H9 (cell line): ENCODE results near the gene GALNT17. TPM values are rescaled to one million over a fixed set of nuclear protein-coding genes. Genes with fewer than 3 reads are reported as not detected.

ENCODE experiments used
- DNase-seq: peaks from one replicate; pipeline ENCODE4 v3.0.0-alpha.2; 2017
- H2AFZ ChIP-seq: one replicate; pipeline ENCODE4 v1.6.1; 2013; ENCODE audit warnings: mild to moderate bottlenecking, low read length, control low read depth, moderate library complexity
- H2AK5ac ChIP-seq: 2 replicates; pipeline ENCODE4 v1.6.1; 2013; ENCODE audit warnings: low read length, control low read depth, mixed read lengths; ENCODE audit not compliant: insufficient read length
- H2BK120ac ChIP-seq: one replicate; pipeline ENCODE4 v1.6.1; 2013; ENCODE audit warnings: low read depth, mild to moderate bottlenecking, low read length, control low read depth, inconsistent platforms; ENCODE audit not compliant: poor library complexity, severe bottlenecking
- H2BK12ac ChIP-seq: 2 replicates; pipeline ENCODE4 v1.6.1; 2013; ENCODE audit warnings: low read length, control low read depth, mixed read lengths, low read depth; ENCODE audit not compliant: insufficient read length
- H2BK15ac ChIP-seq: 2 replicates; pipeline ENCODE4 v1.6.1; 2013; ENCODE audit warnings: low read depth, low read length, control low read depth
- H2BK20ac ChIP-seq: one replicate; pipeline ENCODE4 v1.6.1; 2013; ENCODE audit warnings: low read depth, mild to moderate bottlenecking, low read length, control low read depth, inconsistent platforms; ENCODE audit not compliant: poor library complexity, severe bottlenecking
- H2BK5ac ChIP-seq: 2 replicates; pipeline ENCODE4 v1.6.1; 2013; ENCODE audit warnings: low read length, control low read depth, mixed read lengths; ENCODE audit not compliant: insufficient read length
- H3K14ac ChIP-seq: 2 replicates; pipeline ENCODE4 v1.6.1; 2013; ENCODE audit warnings: low read length, control low read depth; ENCODE audit not compliant: insufficient read depth
- H3K18ac ChIP-seq: 2 replicates; pipeline ENCODE4 v1.6.1; 2013; ENCODE audit warnings: low read depth, mild to moderate bottlenecking, mixed read lengths, low read length, control low read depth; ENCODE audit not compliant: insufficient read length
- H3K23ac ChIP-seq: 2 replicates; pipeline ENCODE4 v1.6.1; 2013; ENCODE audit warnings: low read length, control low read depth, mixed read lengths, low read depth; ENCODE audit not compliant: insufficient read length
- H3K23me2 ChIP-seq: 2 replicates; pipeline ENCODE4 v1.6.1; 2013; ENCODE audit warnings: low read depth, mild to moderate bottlenecking, mixed read lengths, low read length, control low read depth; ENCODE audit not compliant: insufficient read length, poor library complexity, severe bottlenecking
- H3K27ac ChIP-seq: 2 replicates; pipeline ENCODE4 v1.5.1; 2013; ENCODE audit warnings: low read length, control low read depth, mixed read lengths, low read depth; ENCODE audit not compliant: insufficient read length
- H3K27me3 ChIP-seq: 2 replicates; pipeline ENCODE4 v1.6.1; 2013; ENCODE audit warnings: low read length, control low read depth, inconsistent platforms; ENCODE audit not compliant: insufficient read depth
- H3K4ac ChIP-seq: 2 replicates; pipeline ENCODE4 v1.6.1; 2013; ENCODE audit warnings: low read depth, mild to moderate bottlenecking, control low read depth, inconsistent platforms, low read length, moderate library complexity
- H3K4me1 ChIP-seq: 2 replicates; pipeline ENCODE4 v1.6.1; 2013; ENCODE audit warnings: low read length, control low read depth, inconsistent platforms; ENCODE audit not compliant: insufficient read depth
- H3K4me2 ChIP-seq: 2 replicates; pipeline ENCODE4 v1.6.1; 2013; ENCODE audit warnings: low read length, control low read depth, mixed read lengths; ENCODE audit not compliant: insufficient read length, insufficient read depth
- H3K56ac ChIP-seq: 2 replicates; pipeline ENCODE4 v1.6.1; 2013; ENCODE audit warnings: low read depth, mild to moderate bottlenecking, mixed read lengths, low read length, control low read depth; ENCODE audit not compliant: insufficient read length
- H3K79me1 ChIP-seq: 2 replicates; pipeline ENCODE4 v1.6.1; 2013; ENCODE audit warnings: low read depth, mild to moderate bottlenecking, moderate library complexity, low read length, control low read depth, inconsistent platforms; ENCODE audit not compliant: insufficient read depth, poor library complexity, severe bottlenecking
- H3K79me2 ChIP-seq: 2 replicates; pipeline ENCODE4 v1.6.1; 2013; ENCODE audit warnings: low read length, control low read depth, inconsistent platforms; ENCODE audit not compliant: insufficient read depth
- H3K9ac ChIP-seq: 2 replicates; pipeline ENCODE4 v1.6.1; 2013; ENCODE audit warnings: low read length, control low read depth, mixed read lengths; ENCODE audit not compliant: insufficient read length; ENCODE audit errors: extremely low read depth
- H3K9me3 ChIP-seq: one replicate; pipeline ENCODE4 v1.6.1; 2013; ENCODE audit warnings: low read depth, low read length, inconsistent platforms; ENCODE audit not compliant: control insufficient read depth
- H3T11ph ChIP-seq: one replicate; pipeline ENCODE4 v1.6.1; 2013; ENCODE audit warnings: mild to moderate bottlenecking, low read length, control low read depth, inconsistent platforms
- H4K20me1 ChIP-seq: one replicate; pipeline ENCODE4 v1.6.1; 2013; ENCODE audit not compliant: control insufficient read depth, insufficient read length, insufficient read depth
- H4K5ac ChIP-seq: 2 replicates; pipeline ENCODE4 v1.6.1; 2013; ENCODE audit warnings: low read depth, mild to moderate bottlenecking, mixed read lengths, low read length, control low read depth; ENCODE audit not compliant: insufficient read length
- H4K8ac ChIP-seq: replicated peaks from 2 replicates; pipeline ENCODE4 v1.6.1; 2013; ENCODE audit warnings: low read length, control low read depth, mixed read lengths, low read depth; ENCODE audit not compliant: insufficient read length
- H4K91ac ChIP-seq: 2 replicates; pipeline ENCODE4 v1.6.1; 2013; ENCODE audit warnings: low read depth, mild to moderate bottlenecking, moderate library complexity, mixed read lengths, low read length, control low read depth; ENCODE audit not compliant: insufficient read length
- H3K27ac Mint-ChIP-seq, 3 experiments: 2 replicates in 2 of 3; 3 replicates in 1 of 3; pipeline ENCODE4 v1.8.0; 2020 to 2021; ENCODE audit warnings: mixed read lengths in 3 of 3, mild to moderate bottlenecking in 1 of 3, moderate library complexity in 1 of 3
- H3K27me3 Mint-ChIP-seq: 2 replicates; pipeline ENCODE4 v1.8.0; 2021; ENCODE audit warnings: low read depth, mild to moderate bottlenecking, moderate library complexity, mixed read lengths
- H3K36me3 Mint-ChIP-seq, 3 experiments: 2 replicates in 2 of 3; 3 replicates in 1 of 3; pipeline ENCODE4 v1.8.0; 2020 to 2021; ENCODE audit warnings: low read depth in 3 of 3, mixed read lengths in 3 of 3; ENCODE audit not compliant: insufficient read depth in 1 of 3
- H3K4me1 Mint-ChIP-seq, 2 experiments: 2 replicates each; pipeline ENCODE4 v1.8.0; 2020; ENCODE audit warnings: mixed read lengths in 2 of 2
- H3K4me3 Mint-ChIP-seq, 2 experiments: 2 replicates in 1 of 2; 3 replicates in 1 of 2; pipeline ENCODE4 v1.8.0; 2020 to 2021; ENCODE audit warnings: mild to moderate bottlenecking in 2 of 2, mixed read lengths in 2 of 2, moderate library complexity in 1 of 2
- H3K9me3 Mint-ChIP-seq, 2 experiments: 2 replicates in 1 of 2; 3 replicates in 1 of 2; pipeline ENCODE4 v1.8.0; 2020; ENCODE audit warnings: mild to moderate bottlenecking in 2 of 2, mixed read lengths in 2 of 2, moderate library complexity in 1 of 2
- WGBS: extraction: QIAGEN DNeasy Blood & Tissue Kit; methylation state at CpG from one replicate; pipeline ENCODE4 v1.1.7; 2013; ENCODE audit warnings: missing lambda C conversion rate, low lambda C conversion rate, mixed read lengths; ENCODE audit not compliant: insufficient read length; ENCODE audit errors: extremely low coverage; 5-methylcytosine and 5-hydroxymethylcytosine counted together
- total RNA-seq: library from RNA; stranded (reverse); gene quantifications from 2 replicates; pipeline ENCODE4 v1.2.1, GENCODE V29; 2021
- TF ChIP-seq, protein P1 (sequence below): fragments of 200-600 bp; sonication (generic); conservative IDR thresholded peaks from 3 replicates; pipeline ENCODE4 v1.8.0; 2021; ENCODE audit warnings: antibody characterized with exemption, mild to moderate bottlenecking

Gene GALNT17
- total RNA-seq, 1 experiment from 2014 or later = 43.2 TPM

DNA sequence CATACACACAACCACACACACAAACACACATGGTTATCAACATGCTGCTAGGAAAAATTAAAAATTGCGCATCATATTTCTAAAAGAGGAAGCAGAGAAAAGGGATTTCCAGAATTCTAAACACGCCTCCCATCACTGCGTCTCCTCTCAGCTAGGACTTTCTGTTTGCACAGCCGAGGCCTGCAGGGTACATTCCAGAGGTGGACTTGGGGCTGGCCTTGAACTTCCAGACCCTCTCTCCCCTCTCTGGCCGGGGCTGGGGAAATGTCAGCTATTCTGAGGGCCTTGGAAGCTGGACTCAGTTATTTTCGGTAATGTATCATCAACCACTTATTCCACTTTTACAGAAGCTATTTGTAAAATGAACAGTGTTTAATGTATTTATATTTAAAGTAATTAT lies 168.7 kb downstream of the GALNT17 start:
- Histone ChIP-seq H3K23me2 (no peaks in the 10 kb centered on the region), H3K27me3 (no peaks in the 10 kb centered on the region), H2AK5ac (no peak overlapping the region), H3K18ac (no peak overlapping the region), H2BK20ac (no peak overlapping the region), H3K56ac (no peak overlapping the region), H4K91ac (no peak overlapping the region), H3T11ph (no peak overlapping the region), H3K14ac (no peak overlapping the region), H3K4ac (no peak overlapping the region), H3K4me1 (no peaks in the 10 kb centered on the region), H4K20me1 (no peaks in the 10 kb centered on the region), H2BK12ac (no peak overlapping the region), H2BK5ac (no peak overlapping the region), H4K5ac (no peak overlapping the region), H3K9me3 (no peaks in the 10 kb centered on the region), H3K4me2 (no peak overlapping the region), H4K8ac (no peak overlapping the region), H2AFZ (no peak overlapping the region), H3K9ac (no peak overlapping the region), H3K79me1 (peaks cover 14% of the 10 kb centered on the region), H3K79me2 (peaks cover 2% of the 10 kb centered on the region; the same call in 1 of the 2 replicates), H2BK15ac (no peak overlapping the region), H3K27ac (no peak overlapping the region), H2BK120ac (no peak overlapping the region), H3K23ac (no peak overlapping the region)
- Mint-ChIP-seq H3K9me3 (no peaks in the 10 kb centered on the region), H3K27ac (peak overlapping the region in 1 of 3 experiments; percentile 91; a peak in 1 of 7 replicates), H3K36me3 (peaks cover 0 to under 1% (median 0%) of the 10 kb centered on the region in 3 experiments; a peak in 2 of 7 replicates), H3K4me1 (peaks cover 34 to 36% of the 10 kb centered on the region in 2 experiments), H3K27me3 (no peaks in the 10 kb centered on the region), H3K4me3 (no peak overlapping the region)
- no peak for DNase-seq
- TF ChIP-seq, protein P1, sequence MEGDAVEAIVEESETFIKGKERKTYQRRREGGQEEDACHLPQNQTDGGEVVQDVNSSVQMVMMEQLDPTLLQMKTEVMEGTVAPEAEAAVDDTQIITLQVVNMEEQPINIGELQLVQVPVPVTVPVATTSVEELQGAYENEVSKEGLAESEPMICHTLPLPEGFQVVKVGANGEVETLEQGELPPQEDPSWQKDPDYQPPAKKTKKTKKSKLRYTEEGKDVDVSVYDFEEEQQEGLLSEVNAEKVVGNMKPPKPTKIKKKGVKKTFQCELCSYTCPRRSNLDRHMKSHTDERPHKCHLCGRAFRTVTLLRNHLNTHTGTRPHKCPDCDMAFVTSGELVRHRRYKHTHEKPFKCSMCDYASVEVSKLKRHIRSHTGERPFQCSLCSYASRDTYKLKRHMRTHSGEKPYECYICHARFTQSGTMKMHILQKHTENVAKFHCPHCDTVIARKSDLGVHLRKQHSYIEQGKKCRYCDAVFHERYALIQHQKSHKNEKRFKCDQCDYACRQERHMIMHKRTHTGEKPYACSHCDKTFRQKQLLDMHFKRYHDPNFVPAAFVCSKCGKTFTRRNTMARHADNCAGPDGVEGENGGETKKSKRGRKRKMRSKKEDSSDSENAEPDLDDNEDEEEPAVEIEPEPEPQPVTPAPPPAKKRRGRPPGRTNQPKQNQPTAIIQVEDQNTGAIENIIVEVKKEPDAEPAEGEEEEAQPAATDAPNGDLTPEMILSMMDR = no peak
- no CpG with 5 or more reads among the region's 6 CpGs for WGBS
